Activated CD4-positive, alpha-beta memory T cell treated with anti-CD3 and anti-CD28 coated beads, Interleukin-2, amount 10 ng/mL, durations not matched to agents 7 days and 5 days (primary cell): ENCODE measurements around the gene CABCOCO1. TPM values are rescaled to one million over a fixed set of nuclear protein-coding genes. Genes with fewer than 3 reads are reported as not detected.
"Not testable (repeated sequence)": the region's sequence is repeated elsewhere in the genome, so short reads cannot be mapped to it uniquely, and the experiment has no call there.

Experiments
- CTCF ChIA-PET: fragments of 350-600 bp; sonication (Branson Sonifier 250); formaldehyde crosslinking; loops from one replicate; lab custom pipeline; 2021; ENCODE audit warnings: antibody characterized with exemption, inconsistent platforms; lab: Charles Lee
- POLR2A ChIA-PET: fragments of 350-600 bp; sonication (Branson Sonifier 250); formaldehyde crosslinking; loops from one replicate; lab custom pipeline; 2021; ENCODE audit warnings: antibody characterized with exemption; lab: Charles Lee
- DNase-seq: peaks from one replicate; pipeline ENCODE4 v3.0.0-alpha.2; 2020
- H3K27ac Mint-ChIP-seq: one replicate; pipeline ENCODE4 v1.8.0; 2021; ENCODE audit warnings: mild to moderate bottlenecking, mixed read lengths
- H3K27me3 Mint-ChIP-seq: one replicate; pipeline ENCODE4 v1.8.0; 2021; ENCODE audit warnings: mixed read lengths
- H3K36me3 Mint-ChIP-seq: one replicate; pipeline ENCODE4 v1.8.0; 2021; ENCODE audit warnings: low read depth, mixed read lengths
- H3K4me1 Mint-ChIP-seq: one replicate; pipeline ENCODE4 v1.8.0; 2021; ENCODE audit warnings: mixed read lengths
- H3K4me3 Mint-ChIP-seq: one replicate; pipeline ENCODE4 v1.8.0; 2021; ENCODE audit warnings: mild to moderate bottlenecking, mixed read lengths
- H3K9me3 Mint-ChIP-seq: one replicate; pipeline ENCODE4 v1.8.0; 2021; ENCODE audit warnings: mixed read lengths
- total RNA-seq, 2 experiments: library from RNA; stranded (reverse); gene quantifications; one replicate each; pipeline ENCODE4 v1.2.3, GENCODE V29; 2021

CABCOCO1 gene
- total RNA-seq, 2 experiments from 2014 or later: not detected

DNA sequence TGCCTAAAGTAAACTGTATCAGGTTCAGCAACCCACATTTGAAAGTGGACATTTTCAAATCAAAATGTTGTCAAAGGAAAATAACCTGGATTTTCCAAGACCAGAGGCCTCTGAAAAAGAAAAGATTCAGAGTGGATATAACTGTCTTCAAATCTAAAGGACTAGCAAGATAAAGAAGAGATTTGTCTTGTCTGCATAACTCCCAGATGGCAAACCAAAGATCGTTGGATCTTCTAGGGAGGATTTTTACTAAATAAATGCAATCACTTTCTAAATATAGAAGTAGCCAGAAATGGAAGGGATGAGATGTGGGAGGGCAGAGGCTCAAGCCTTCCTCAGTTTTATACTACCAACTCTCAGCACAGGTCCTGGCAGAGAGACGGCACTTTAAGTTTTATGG lies 39.0 kb downstream of the CABCOCO1 start:
- H3K27me3 Mint-ChIP-seq: peaks cover 5% of the 10 kb centered on the region
- H3K27ac Mint-ChIP-seq: no peak overlapping the region
- no peaks in the 10 kb centered on the region for H3K9me3 Mint-ChIP-seq
- DNase-seq: no peak
- no peaks in the 10 kb centered on the region for H3K4me1 Mint-ChIP-seq
- CTCF ChIA-PET: no interaction called here
- H3K36me3 Mint-ChIP-seq: no peaks in the 10 kb centered on the region
- POLR2A ChIA-PET: no interaction called here
- H3K4me3 Mint-ChIP-seq: no peak overlapping the region

DNA sequence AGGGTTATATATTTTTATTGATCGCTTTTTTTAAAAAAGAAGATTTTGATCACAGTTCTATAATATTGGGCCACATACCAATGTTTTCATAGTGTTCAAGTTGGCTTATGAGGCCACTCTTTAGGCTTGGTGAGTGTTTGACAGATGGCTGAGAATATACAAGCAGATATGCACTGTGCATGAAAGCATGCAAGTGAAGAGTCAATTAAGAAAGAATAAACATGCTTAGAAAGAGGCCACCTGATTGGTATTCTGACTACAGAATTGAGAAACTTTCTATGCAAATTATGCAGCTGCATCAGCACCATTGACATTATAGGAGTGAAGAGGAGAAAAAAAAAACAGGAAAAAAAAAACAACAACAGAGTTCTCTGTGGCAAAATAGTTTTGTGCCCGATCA lies 39.9 kb downstream of the CABCOCO1 start:
- Mint-ChIP-seq H3K4me1 (no peaks in the 10 kb centered on the region), H3K36me3 (no peaks in the 10 kb centered on the region), H3K9me3 (no peaks in the 10 kb centered on the region), H3K27me3 (peaks cover 10% of the 10 kb centered on the region), H3K4me3 (no peak overlapping the region), H3K27ac (no peak overlapping the region)
- ChIA-PET POLR2A (no interaction called here), CTCF (no interaction called here)
- no peak for DNase-seq

DNA sequence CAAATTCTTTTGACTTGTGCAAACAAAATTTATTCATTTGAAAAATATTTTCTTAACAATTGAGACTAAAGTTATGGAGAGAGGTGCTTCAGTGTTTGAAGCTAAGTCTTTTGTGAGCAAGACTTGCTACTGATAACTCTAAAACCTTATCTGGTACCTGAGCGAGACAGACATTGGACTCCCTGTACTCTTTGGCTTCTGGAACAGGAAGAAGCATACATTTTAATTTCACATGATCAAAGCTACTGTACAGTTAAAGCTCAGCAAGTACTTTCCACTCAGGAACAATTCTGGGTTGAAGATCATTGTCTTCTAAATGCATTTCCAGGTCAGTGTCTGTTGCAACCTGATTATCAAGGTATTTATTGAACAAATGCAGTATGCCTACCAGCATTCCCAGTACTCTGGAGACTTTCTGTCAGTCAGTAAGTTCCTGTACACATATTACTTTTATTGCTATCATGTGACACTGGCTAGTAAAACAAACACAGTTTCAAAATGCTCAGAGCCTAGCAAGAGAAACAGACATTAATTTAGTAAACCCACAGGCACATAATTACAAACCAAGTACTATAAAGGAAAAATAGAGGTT lies 42.4 kb downstream of the CABCOCO1 start:
- Mint-ChIP-seq H3K4me3 (no peak overlapping the region), H3K9me3 (no peaks in the 10 kb centered on the region), H3K4me1 (no peaks in the 10 kb centered on the region), H3K27ac (no peak overlapping the region), H3K36me3 (no peaks in the 10 kb centered on the region), H3K27me3 (peaks cover 16% of the 10 kb centered on the region)
- CTCF ChIA-PET: no interaction called here
- POLR2A ChIA-PET: no interaction called here
- DNase-seq: no peak

DNA sequence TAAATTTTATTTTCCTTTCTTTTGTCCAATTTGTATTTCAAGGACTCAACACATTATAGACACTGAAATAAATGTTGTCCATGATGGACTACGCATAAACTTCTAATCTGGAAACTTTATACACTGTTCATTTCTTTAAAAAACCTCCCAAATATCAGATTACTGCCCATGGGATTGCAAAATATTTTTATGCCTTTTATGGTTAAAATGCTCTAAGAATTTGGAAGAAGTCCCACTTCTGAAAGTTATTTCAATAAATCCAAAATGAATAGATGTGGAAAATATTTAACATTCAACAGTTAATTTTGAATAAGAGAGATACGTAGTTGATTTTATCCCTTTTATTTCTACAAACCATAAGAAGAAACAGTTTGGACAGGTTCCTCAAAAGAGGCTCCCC lies 46.1 kb downstream of the CABCOCO1 start:
- Mint-ChIP-seq H3K36me3 (no peaks in the 10 kb centered on the region), H3K27me3 (peaks cover 39% of the 10 kb centered on the region), H3K4me1 (no peaks in the 10 kb centered on the region), H3K9me3 (no peaks in the 10 kb centered on the region), H3K4me3 (no peak overlapping the region), H3K27ac (no peak overlapping the region)
- DNase-seq: no peak
- ChIA-PET POLR2A (no interaction called here), CTCF (no interaction called here)

DNA sequence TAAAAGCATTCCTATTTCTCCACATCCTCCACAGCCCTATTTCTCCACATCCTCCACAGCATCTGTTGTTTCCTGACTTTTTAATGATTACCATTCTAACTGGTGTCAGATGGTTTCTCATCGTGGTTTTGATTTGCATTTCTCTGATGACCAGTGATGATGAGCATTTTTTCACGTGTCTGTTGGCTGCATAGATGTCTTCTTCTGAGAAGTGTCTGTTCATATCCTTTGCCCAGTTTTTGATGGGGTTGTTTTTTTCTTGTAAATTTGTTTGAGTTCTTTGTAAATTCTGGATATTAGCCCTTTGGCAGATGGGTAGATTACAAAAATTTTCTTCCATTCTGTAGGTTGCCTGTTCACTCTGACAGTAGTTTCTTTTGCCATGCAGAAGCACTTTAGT lies 49.4 kb downstream of the CABCOCO1 start:
- H3K4me1 Mint-ChIP-seq, H3K27ac Mint-ChIP-seq, DNase-seq, H3K4me3 Mint-ChIP-seq, POLR2A ChIA-PET, H3K36me3 Mint-ChIP-seq, H3K9me3 Mint-ChIP-seq, CTCF ChIA-PET: not testable (repeated sequence)
- H3K27me3 Mint-ChIP-seq: peaks cover 49% of the 10 kb centered on the region

DNA sequence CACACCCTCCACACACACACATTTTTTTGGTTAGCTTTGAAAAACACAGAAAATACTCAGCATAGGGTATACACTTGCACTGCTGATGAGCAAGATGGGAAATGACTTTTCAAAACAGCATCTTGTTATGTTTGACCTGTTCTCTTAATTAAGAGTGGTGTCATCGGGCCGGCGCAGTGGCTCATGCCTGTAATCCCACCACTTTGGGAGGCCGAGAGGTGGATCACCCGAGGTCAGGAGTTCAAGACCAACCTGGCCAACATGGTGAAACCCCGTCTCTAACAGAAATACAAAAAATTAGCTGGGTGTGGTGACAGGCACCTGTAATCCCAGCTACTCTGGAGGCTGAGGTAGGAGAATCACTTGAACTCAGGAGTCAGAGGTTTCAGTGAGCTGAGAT lies 56.7 kb downstream of the CABCOCO1 start:
- CTCF ChIA-PET, DNase-seq, H3K4me1 Mint-ChIP-seq, H3K9me3 Mint-ChIP-seq, POLR2A ChIA-PET, H3K4me3 Mint-ChIP-seq, H3K36me3 Mint-ChIP-seq, H3K27ac Mint-ChIP-seq: not testable (repeated sequence)
- H3K27me3 Mint-ChIP-seq: peaks cover 17% of the 10 kb centered on the region

DNA sequence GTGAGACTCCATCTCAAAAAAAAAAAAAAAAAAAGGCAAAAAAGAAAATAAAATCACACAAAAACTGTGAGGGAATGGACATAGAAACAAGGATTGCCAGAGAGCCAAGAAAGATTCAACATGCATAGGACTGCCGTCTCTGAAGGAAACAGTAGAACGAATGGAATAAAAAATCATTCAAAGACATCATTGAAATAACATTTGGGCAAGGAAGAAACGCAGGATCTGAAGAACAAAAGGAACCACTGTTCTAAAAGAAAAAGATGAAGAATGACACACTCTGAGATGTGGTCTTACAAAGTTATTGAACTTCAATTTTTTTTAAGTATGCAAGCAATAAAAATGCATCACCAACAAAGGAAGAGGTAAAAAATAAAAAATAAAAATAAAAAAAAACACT lies 57.2 kb downstream of the CABCOCO1 start:
- ChIA-PET POLR2A (no interaction called here), CTCF (no interaction called here)

DNA sequence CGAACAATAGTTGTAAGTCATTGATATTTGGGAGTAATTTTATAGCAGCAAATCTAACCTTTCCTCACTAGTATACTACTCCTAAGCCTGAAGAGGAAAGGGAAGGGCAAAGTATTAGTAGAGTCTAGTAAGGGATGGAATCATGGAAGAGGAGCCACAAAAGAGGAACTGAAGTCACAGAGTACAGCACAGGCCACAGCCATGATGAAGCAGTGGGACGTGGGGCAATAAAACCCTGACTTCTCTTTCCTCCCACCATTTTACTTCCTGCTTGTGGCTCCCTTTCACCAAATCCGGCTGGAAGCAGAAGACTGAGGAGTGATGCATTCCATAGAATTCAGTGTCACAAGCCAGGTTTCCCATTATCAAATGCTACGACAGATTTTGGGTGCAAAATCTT lies 58.7 kb downstream of the CABCOCO1 start:
- POLR2A ChIA-PET: no interaction called here
- CTCF ChIA-PET: no interaction called here
- Mint-ChIP-seq H3K4me1 (no peaks in the 10 kb centered on the region), H3K4me3 (no peak overlapping the region), H3K36me3 (no peaks in the 10 kb centered on the region), H3K27ac (no peak overlapping the region), H3K9me3 (no peaks in the 10 kb centered on the region), H3K27me3 (peaks cover 5% of the 10 kb centered on the region)
- no peak for DNase-seq

More for the DNA sequence above, 57.2 kb downstream of the CABCOCO1 start:
- Mint-ChIP-seq H3K27ac (no peak overlapping the region), H3K4me3 (no peak overlapping the region), H3K4me1 (no peaks in the 10 kb centered on the region), H3K27me3 (peaks cover 14% of the 10 kb centered on the region), H3K9me3 (no peaks in the 10 kb centered on the region), H3K36me3 (no peaks in the 10 kb centered on the region)
- DNase-seq: no peak

DNA sequence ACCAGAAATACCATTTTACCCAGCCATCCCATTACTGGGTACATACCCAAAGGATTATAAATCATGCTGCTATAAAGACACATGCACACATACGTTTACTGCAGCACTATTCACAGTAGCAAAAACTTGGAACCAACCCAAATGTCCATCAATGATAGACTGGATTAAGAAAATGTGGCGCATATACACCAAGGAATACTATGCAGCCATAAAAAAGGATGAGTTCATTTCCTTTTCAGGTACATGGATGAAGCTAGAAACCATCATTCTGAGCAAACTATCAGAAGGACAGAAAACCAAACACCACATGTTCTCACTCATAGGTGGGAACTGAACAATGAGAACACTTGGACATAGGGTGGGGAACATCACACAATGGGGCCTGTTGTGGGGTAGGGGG lies 62.5 kb downstream of the CABCOCO1 start:
- H3K9me3 Mint-ChIP-seq, CTCF ChIA-PET, H3K36me3 Mint-ChIP-seq, POLR2A ChIA-PET, H3K27ac Mint-ChIP-seq, H3K4me1 Mint-ChIP-seq, H3K4me3 Mint-ChIP-seq, DNase-seq: not testable (repeated sequence)
- peaks cover 24% of the 10 kb centered on the region for H3K27me3 Mint-ChIP-seq

DNA sequence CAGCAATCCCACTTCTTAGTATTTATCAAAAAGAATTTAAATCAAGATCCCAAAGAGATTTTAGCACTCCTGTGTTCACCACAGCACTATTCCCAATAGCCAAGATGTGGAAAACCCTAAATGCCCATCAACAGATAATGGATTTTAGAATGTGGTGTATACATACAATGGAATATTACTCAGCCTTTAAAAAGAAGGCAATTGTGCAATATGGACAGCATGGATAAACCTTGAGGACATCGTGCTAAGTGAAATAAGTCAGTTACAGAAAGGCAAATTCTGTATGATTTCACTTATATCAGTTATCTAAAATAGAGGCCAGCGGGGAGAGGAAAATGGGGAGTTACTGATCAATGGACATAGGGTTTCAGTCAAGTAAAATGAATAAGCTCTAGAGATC lies 66.9 kb downstream of the CABCOCO1 start:
- POLR2A ChIA-PET: no interaction called here
- Mint-ChIP-seq H3K4me1 (no peaks in the 10 kb centered on the region), H3K36me3 (no peaks in the 10 kb centered on the region), H3K9me3 (no peaks in the 10 kb centered on the region), H3K27ac (no peak overlapping the region), H3K4me3 (no peak overlapping the region), H3K27me3 (peaks cover 48% of the 10 kb centered on the region)
- CTCF ChIA-PET: no interaction called here
- no peak for DNase-seq

DNA sequence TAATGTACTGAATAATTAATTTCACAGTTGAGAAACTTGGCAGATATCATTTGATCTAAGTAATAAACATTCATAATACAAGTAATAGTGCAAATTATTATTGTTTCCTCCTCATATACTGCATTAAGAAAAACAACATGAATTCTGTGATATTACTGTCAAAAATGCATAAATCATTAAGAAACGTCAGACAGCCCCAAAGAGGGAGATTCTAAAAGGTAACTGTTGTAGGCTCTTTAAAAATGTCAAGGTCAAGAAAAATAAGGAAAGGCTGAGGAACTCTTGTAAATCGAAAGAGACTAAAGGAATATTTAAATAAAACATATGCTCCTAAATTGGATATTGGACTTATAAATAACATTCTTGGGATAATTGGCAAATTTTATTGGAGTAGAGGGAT lies 67.9 kb downstream of the CABCOCO1 start:
- no peak for DNase-seq
- ChIA-PET CTCF (no interaction called here), POLR2A (no interaction called here)
- Mint-ChIP-seq H3K9me3 (no peaks in the 10 kb centered on the region), H3K27ac (no peak overlapping the region), H3K36me3 (no peaks in the 10 kb centered on the region), H3K27me3 (peaks cover 56% of the 10 kb centered on the region), H3K4me3 (no peak overlapping the region), H3K4me1 (no peaks in the 10 kb centered on the region)

DNA sequence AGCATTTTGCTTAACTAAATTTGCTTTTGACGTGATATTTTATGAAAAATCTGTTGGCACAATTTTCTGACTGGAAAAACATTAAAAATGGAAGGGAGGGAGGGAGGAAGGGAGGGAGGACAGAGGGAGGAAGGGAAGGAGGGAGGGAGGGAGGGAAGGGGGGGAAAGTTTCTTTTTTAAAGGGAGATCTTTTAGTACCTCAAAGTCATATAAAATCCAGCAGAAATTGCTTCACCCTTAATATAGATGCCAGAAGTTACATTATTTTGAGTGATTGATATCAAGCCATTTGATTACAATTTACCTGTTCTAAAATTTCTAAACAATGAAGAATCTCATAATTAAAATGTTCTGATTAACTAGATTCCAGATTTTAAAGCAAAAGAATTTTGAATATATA lies 68.9 kb downstream of the CABCOCO1 start:
- Mint-ChIP-seq H3K9me3 (no peaks in the 10 kb centered on the region), H3K36me3 (no peaks in the 10 kb centered on the region), H3K4me1 (no peaks in the 10 kb centered on the region), H3K27ac (no peak overlapping the region), H3K27me3 (peaks cover 65% of the 10 kb centered on the region), H3K4me3 (no peak overlapping the region)
- no peak for DNase-seq
- POLR2A ChIA-PET: no interaction called here
- CTCF ChIA-PET: interaction anchor here (1.4 kb wide), 1 partner anchor 165 kb away, joined by 3 read pairs; no protein-coding TSS in a partner anchor

DNA sequence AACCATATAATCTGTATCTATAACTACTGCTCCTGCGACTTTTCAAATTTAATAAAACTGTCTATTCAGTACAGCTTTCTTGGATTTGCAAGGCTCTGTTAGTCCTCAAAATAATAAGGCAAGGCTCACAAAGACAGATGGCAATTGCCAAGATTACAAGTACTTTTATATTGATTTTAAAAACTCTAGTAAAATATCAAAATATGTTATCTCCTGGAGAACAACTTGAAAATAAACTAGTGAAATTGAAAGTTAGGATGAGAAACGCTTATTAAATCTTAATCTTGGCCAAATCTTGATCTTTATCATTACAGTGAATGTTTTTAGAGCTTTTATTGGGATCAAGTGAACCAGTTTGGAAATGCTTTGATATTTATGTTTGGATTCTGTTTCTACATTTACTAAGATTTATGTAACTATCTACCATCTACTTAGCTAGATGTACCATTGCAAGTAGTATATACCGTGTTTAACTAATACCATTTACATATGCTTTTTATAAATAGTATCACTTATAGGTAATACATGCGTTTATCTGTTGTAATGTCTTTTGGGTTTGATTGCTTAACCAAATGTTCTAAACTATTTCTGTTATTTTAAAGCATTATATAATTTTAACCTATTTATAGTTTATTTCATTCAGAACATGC lies 70.0 kb downstream of the CABCOCO1 start:
- H3K4me1 Mint-ChIP-seq: no peaks in the 10 kb centered on the region
- ChIA-PET POLR2A (no interaction called here), CTCF (interaction anchor here (0.9 to 3.0 kb wide), 8 partner anchors 9 to 913 kb away, joined by 3 to 10 read pairs (median 4); no protein-coding TSS in a partner anchor)
- H3K36me3 Mint-ChIP-seq: no peaks in the 10 kb centered on the region
- H3K9me3 Mint-ChIP-seq: peaks cover 3% of the 10 kb centered on the region
- H3K27me3 Mint-ChIP-seq: peaks cover 71% of the 10 kb centered on the region
- no peak for DNase-seq
- no peak overlapping the region for H3K4me3 Mint-ChIP-seq
- H3K27ac Mint-ChIP-seq: no peak overlapping the region
